HepG2 (cell line): Measurements from ENCODE around the gene FHDC1. TPM values are rescaled to one million over a fixed set of nuclear protein-coding genes. Genes with fewer than 3 reads are reported as not detected.

Source experiments
- ATAC-seq: fragments of 200-7000 bp; cut with Tn5 transposase; 3 replicates; pipeline ENCODE4 v1.9.1; 2020; ENCODE audit warnings: mild to moderate bottlenecking, moderate library complexity
- BruUV-seq: library from RNA; stranded (reverse); fragments of 400-500 nt; replicated peaks from 2 replicates; lab custom pipeline; 2021; lab: Mats Ljungman, UMichigan
- CTCF ChIA-PET: fragments of 300-600 bp; formaldehyde crosslinking; extraction: SDS; loops from one replicate; lab custom pipeline; 2021; ENCODE audit warnings: low total read pairs, inconsistent platforms, low intra/inter-chr PET ratio; lab: Yijun Ruan, JAX
- POLR2A ChIA-PET: fragments of 350-600 bp; sonication (Branson Sonifier 250); formaldehyde crosslinking; loops from one replicate; lab custom pipeline; 2020; ENCODE audit warnings: antibody characterized with exemption, inconsistent platforms; lab: Yijun Ruan, JAX
- DNase-seq: peaks from one replicate; pipeline ENCODE4 v3.0.0-alpha.2; 2015; ENCODE audit warnings: low spot score
- FAIRE-seq: peaks from 3 replicates; lab custom pipeline; 2011; peaks lifted over from hg19 to GRCh38; lab: Jason Lieb, UNC
- H2AFZ ChIP-seq: one replicate; pipeline ENCODE4 v1.6.1; 2011; ENCODE audit warnings: low read length, inconsistent platforms
- H3K27ac ChIP-seq: fragments of 300-600 bp; 3 replicates; pipeline ENCODE4 v1.8.0; 2011; ENCODE audit warnings: mixed run types, mild to moderate bottlenecking, mixed read lengths, low read length, inconsistent platforms; ENCODE audit not compliant: insufficient read depth; ENCODE audit errors: extremely low read length
- H3K27me3 ChIP-seq, 2 experiments: fragments of 200-600 bp in 1 of 2; 2 replicates in 1 of 2; 3 replicates in 1 of 2; pipeline versions ENCODE4 v1.6.0 to v1.8.0; 2011; ENCODE audit warnings: low read length in 2 of 2, mild to moderate bottlenecking in 2 of 2, moderate library complexity in 2 of 2, inconsistent platforms in 1 of 2; ENCODE audit not compliant: insufficient read depth in 2 of 2, control insufficient read depth in 1 of 2
- H3K36me3 ChIP-seq, 2 experiments: fragments of 200-600 bp in 1 of 2; replicated peaks in 1 of 2; 2 replicates in 1 of 2; 3 replicates in 1 of 2; pipeline versions ENCODE4 v1.5.1 to v1.8.0; 2011; ENCODE audit warnings: low read length in 2 of 2, inconsistent platforms in 1 of 2; ENCODE audit not compliant: insufficient read depth in 2 of 2, control insufficient read depth in 1 of 2
- H3K4me1 ChIP-seq: 2 replicates; pipeline ENCODE4 v1.5.1; 2012; ENCODE audit warnings: low read length, inconsistent platforms; ENCODE audit not compliant: insufficient read depth
- H3K4me2 ChIP-seq: 2 replicates; pipeline ENCODE4 v1.6.0; 2011; ENCODE audit warnings: low read depth, low read length, inconsistent platforms
- H3K4me3 ChIP-seq, 3 experiments: fragments of 200-600 bp in 1 of 3; sonication (generic), shearing (Covaris generic) in 1 of 3; replicated peaks in 1 of 3; 2 replicates each; pipeline ENCODE4 v1.5.1; 2011 to 2016; ENCODE audit warnings: low read length in 3 of 3, inconsistent platforms in 2 of 3, low read depth in 2 of 3, mild to moderate bottlenecking in 2 of 3, control low read depth in 1 of 3, mixed read lengths in 1 of 3; ENCODE audit not compliant: insufficient read depth in 1 of 3
- H3K79me2 ChIP-seq: one replicate; pipeline ENCODE4 v1.6.1; 2011; ENCODE audit warnings: low read length, inconsistent platforms; ENCODE audit not compliant: insufficient read depth
- H3K9ac ChIP-seq: 2 replicates; pipeline ENCODE4 v1.6.0; 2011; ENCODE audit warnings: mild to moderate bottlenecking, low read depth, low read length, inconsistent platforms; ENCODE audit not compliant: insufficient read depth
- H3K9me3 ChIP-seq: 2 replicates; pipeline ENCODE4 v1.5.1; 2012; ENCODE audit warnings: mild to moderate bottlenecking, low read length
- H4K20me1 ChIP-seq: 2 replicates; pipeline ENCODE4 v1.6.0; 2011; ENCODE audit warnings: inconsistent platforms, mild to moderate bottlenecking, low read length, moderate library complexity; ENCODE audit not compliant: insufficient read depth
- FOXK1 ChIP-seq: sonication (generic); formaldehyde crosslinking; IDR thresholded peaks from 2 replicates; pipeline ENCODE4 v1.4.0; 2020; ENCODE audit warnings: low read depth, missing genetic modification reagents, borderline replicate concordance
- GFI1 ChIP-seq: sonication (generic); formaldehyde crosslinking; IDR thresholded peaks from 2 replicates; pipeline ENCODE4 v1.5.0; 2020; ENCODE audit warnings: missing genetic modification reagents, mild to moderate bottlenecking, borderline replicate concordance
- KDM4B ChIP-seq: sonication (generic); formaldehyde crosslinking; IDR thresholded peaks from 2 replicates; pipeline ENCODE4 v1.4.0; 2020; ENCODE audit warnings: missing genetic modification reagents
- SCMH1 ChIP-seq: sonication (generic); formaldehyde crosslinking; IDR thresholded peaks from 2 replicates; pipeline ENCODE4 v1.9.0; 2021; ENCODE audit warnings: missing genetic modification reagents, mild to moderate bottlenecking, borderline replicate concordance
- TBP ChIP-seq: sonication (generic); formaldehyde crosslinking; IDR thresholded peaks from 2 replicates; pipeline ENCODE4 v1.5.0; 2020; ENCODE audit warnings: missing genetic modification reagents
- ZBTB38 ChIP-seq: sonication (generic); formaldehyde crosslinking; IDR thresholded peaks from 2 replicates; pipeline ENCODE4 v1.5.1; 2020; ENCODE audit warnings: mild to moderate bottlenecking, missing genetic modification reagents
- ZNF674 ChIP-seq: sonication (generic); formaldehyde crosslinking; IDR thresholded peaks from 2 replicates; pipeline ENCODE4 v1.5.0; 2020; ENCODE audit warnings: low read depth, mild to moderate bottlenecking, missing genetic modification reagents
- WGBS: methylation state at CpG from one replicate; pipeline ENCODE4 v1.1.6; 2017; ENCODE audit warnings: low lambda C conversion rate; 5-methylcytosine and 5-hydroxymethylcytosine counted together
- in situ Hi-C: cut with HindIII; loops from 2 replicates; pipeline ENCODE4 v1.10.0; 2017; ENCODE audit warnings: low pct_unique_long_range_greater_than_20kb; ENCODE audit not compliant: extremely low pct_ligation_motif_present
- intact Hi-C: fragments of 100-400 bp; cut with micrococcal nuclease; formaldehyde crosslinking; loops from one replicate; pipeline ENCODE4 v1.10.0; 2022; ENCODE audit not compliant: unreplicated experiment
- polyA plus RNA-seq, 8 experiments: library from polyadenylated mRNA; depleted of rRNA in 3 of 8; stranded (reverse) in 7 of 8; unstranded in 1 of 8; fragments of >200 nt; fragmentation: Illumina TruSeq in 4 of 8; extraction: Trizol in 4 of 8; gene quantifications; 2 replicates each; pipeline versions ENCODE4 v1.2.1 to v1.2.3, GENCODE V29; 2011 to 2016; ENCODE audit warnings: low read depth in 4 of 8, missing spikeins in 1 of 8, mixed read lengths in 1 of 8; ENCODE audit not compliant: insufficient read depth in 1 of 8
- total RNA-seq, 5 experiments: library from RNA; depleted of rRNA; stranded (reverse); fragments of >200 nt; fragmentation: Illumina TruSeq; extraction: Trizol; gene quantifications; 2 replicates each; pipeline ENCODE4 v1.2.3, GENCODE V29; 2016; ENCODE audit warnings: low read depth in 1 of 5
- TF ChIP-seq, protein P1 (sequence below): sonication (generic); formaldehyde crosslinking; IDR thresholded peaks from 2 replicates; pipeline ENCODE4 v1.4.0; 2020; ENCODE audit warnings: mild to moderate bottlenecking, missing genetic modification reagents

The FHDC1 gene
- total and polyA plus RNA-seq, 2 of the 13 experiments (the other 11 are each of a cell fraction or from before 2014, with no cell fraction given) = 0.07 to 0.15 TPM

DNA sequence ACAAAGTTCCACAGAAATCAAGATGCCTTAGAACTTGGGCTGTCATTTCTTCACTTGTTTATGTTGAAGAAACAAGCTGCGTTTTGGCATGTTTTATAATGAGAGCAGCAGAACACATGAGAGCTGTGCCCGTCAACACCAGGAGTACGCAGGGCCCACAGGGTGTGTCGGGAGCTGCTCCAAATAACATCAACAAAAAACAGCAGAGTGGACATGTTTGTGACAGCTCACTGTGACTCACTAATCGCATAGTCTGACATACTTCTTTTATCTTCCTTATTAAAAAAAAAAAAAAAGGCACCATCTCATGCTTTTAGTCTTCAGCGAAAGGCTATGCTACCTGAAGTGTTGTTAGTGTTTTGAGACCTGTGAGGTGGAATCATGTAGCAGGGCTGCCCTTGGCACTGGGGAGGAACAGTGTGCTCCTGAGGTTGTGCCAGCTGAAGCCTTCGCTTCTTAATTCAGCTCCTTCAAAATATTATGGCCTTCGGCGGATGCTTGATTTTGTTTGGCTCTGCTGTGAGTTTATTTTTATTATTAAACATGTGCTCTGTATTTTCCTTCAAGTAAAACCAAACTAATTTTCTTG is 32.8 kb downstream of the FHDC1 start (continued):
- TF ChIP-seq, protein P1, sequence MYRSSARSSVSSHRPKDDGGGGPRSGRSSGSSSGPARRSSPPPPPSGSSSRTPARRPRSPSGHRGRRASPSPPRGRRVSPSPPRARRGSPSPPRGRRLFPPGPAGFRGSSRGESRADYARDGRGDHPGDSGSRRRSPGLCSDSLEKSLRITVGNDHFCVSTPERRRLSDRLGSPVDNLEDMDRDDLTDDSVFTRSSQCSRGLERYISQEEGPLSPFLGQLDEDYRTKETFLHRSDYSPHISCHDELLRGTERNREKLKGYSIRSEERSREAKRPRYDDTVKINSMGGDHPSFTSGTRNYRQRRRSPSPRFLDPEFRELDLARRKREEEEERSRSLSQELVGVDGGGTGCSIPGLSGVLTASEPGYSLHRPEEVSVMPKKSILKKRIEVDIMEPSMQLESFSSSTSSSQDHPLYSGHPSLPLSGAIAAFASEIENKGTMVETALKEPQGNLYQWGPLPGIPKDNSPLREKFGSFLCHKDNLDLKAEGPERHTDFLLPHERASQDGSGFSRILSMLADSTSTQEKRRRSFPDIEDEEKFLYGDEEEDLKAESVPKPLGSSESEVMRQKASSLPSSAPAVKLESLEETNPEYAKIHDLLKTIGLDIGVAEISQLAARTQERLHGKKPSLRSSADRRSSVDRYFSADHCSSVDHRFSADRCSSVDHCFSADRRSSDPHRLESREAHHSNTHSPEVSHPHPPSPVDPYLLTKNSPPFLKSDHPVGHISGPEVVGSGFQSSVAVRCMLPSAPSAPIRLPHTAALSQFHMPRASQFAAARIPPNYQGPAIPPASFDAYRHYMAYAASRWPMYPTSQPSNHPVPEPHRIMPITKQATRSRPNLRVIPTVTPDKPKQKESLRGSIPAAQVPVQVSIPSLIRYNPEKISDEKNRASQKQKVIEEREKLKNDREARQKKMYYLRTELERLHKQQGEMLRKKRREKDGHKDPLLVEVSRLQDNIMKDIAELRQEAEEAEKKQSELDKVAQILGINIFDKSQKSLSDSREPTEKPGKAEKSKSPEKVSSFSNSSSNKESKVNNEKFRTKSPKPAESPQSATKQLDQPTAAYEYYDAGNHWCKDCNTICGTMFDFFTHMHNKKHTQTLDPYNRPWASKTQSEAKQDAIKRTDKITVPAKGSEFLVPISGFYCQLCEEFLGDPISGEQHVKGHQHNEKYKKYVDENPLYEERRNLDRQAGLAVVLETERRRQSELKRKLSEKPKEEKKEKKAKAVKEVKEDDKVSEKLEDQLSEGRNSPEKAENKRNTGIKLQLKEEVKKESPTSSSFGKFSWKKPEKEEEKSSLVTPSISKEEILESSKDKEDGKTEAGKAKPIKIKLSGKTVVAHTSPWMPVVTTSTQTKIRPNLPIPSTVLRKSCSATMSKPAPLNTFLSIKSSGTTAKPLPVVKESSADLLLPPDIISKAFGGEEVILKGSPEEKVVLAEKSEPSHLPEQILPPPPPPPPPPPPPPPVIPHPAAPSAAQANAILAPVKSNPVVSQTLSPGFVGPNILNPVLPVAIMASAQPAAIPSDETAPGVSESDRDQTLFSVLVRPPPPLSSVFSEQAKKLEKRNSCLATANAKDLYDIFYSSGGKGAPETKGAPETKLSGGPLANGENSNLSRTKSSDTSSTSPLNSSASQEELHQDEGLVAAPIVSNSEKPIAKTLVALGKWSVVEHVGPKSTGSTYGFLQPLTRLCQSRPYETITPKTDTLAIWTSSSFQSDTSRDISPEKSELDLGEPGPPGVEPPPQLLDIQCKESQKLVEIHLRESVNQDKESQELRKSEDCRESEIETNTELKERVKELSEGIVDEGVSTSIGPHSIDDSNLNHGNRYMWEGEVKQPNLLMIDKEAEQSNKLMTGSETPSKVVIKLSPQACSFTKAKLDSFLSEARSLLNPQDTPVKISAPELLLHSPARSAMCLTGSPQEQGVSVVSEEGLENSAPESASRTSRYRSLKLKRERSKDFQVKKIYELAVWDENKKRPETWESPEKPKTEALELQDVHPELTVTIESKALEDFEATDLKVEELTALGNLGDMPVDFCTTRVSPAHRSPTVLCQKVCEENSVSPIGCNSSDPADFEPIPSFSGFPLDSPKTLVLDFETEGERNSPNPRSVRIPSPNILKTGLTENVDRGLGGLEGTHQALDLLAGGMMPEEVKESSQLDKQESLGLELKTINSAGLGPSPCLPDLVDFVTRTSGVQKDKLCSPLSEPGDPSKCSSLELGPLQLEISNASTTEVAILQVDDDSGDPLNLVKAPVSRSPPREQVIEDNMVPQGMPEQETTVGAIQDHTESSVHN (CRISPR knock-in tag) = no peak

DNA sequence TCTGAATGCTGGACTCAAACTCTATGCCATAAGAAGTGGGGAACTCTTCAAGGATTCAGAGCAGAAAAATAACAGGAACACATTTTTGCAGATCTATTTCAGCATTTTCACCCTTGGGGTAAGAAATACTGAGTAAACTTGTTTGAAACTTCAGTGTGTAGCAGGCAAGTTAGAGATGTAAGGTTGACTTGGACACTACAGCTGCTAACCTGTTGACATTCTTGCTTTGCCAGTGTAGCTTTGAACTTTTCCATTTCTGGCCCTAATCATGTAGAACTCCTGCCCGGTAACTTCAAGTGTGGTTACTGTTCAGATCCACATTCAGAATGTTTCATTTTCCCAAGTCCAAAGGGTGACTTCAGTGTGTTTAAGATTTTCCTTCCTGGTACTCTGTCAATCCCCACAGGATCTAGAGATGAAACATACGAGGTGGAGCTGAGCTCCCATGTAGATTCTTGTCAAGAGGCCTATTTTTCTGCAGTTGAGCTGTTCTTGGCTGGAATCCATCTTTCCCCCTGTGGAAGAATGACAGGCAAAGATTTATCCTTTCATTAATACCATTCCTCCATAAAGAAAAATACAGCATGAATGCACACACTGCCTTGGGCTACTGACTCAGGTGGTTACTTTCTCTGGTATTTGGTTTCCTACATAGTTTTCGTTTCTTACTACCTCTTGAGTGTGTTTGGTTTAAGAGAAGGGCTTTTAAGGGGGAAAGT is 34.1 kb downstream of the FHDC1 start:
- intact Hi-C loops (no loop called here), in situ Hi-C loops (no loop called here)
- POLR2A ChIA-PET = no interaction called here
- Histone ChIP-seq H3K4me2 (no peak overlapping the region), H3K27ac (no peak overlapping the region), H3K4me3 (no peak overlapping the region), H3K36me3 (no peaks in the 10 kb centered on the region), H3K79me2 (no peaks in the 10 kb centered on the region), H3K27me3 (no peaks in the 10 kb centered on the region; a peak in 1 of 5 replicates), H3K9ac (no peak overlapping the region), H4K20me1 (no peaks in the 10 kb centered on the region), H2AFZ (no peak overlapping the region), H3K4me1 (peaks cover 8% of the 10 kb centered on the region; the same call in 1 of the 2 replicates), H3K9me3 (no peaks in the 10 kb centered on the region)
- TF ChIP-seq GFI1 (CRISPR knock-in tag) (no peak), SCMH1 (CRISPR knock-in tag) (no peak), ZNF674 (CRISPR knock-in tag) (no peak), FOXK1 (CRISPR knock-in tag) (no peak), KDM4B (no peak), TBP (CRISPR knock-in tag) (no peak), ZBTB38 (no peak)
- 25% methylated on average over 3 of the region's 3 CpGs for WGBS
- CTCF ChIA-PET = no interaction called here
- no peak for FAIRE-seq
- DNase-seq = no peak
- no TSS peak for BruUV-seq
- no peak for ATAC-seq
